HG03066 (cell line): ENCODE data around the gene FAM25G.
"Not testable (repeated sequence)": the region's sequence is repeated elsewhere in the genome, so short reads cannot be mapped to it uniquely, and the experiment has no call there.

ENCODE experiments used
- ATAC-seq: cut with Tn5 transposase; IDR thresholded peaks from one replicate; pipeline ENCODE4 v1.9.1; 2021; ENCODE audit warnings: low read depth; ENCODE audit not compliant: unreplicated experiment

The FAM25G gene

GRCh38 chr10:47467458-47467857 lies 24.0 kb downstream of the FAM25G start:
- ATAC-seq = not testable (repeated sequence)

- not testable (repeated sequence) for ATAC-seq
These were observed 26.1 kb downstream of the FAM25G start for GRCh38 chr10:47465216-47465917.

GRCh38 chr10:47462577-47463358 lies 28.7 kb downstream of the FAM25G start:
- ATAC-seq = not testable (repeated sequence)

- not testable (repeated sequence) for ATAC-seq
These were observed 30.2 kb downstream of the FAM25G start for GRCh38 chr10:47461261-47461687.

- ATAC-seq = no peak
These were observed 32.9 kb downstream of the FAM25G start for GRCh38 chr10:47458466-47459154.

- no peak for ATAC-seq
These were observed 33.7 kb downstream of the FAM25G start for GRCh38 chr10:47457826-47458225.

- ATAC-seq = no peak
These were observed 34.0 kb downstream of the FAM25G start for GRCh38 chr10:47457528-47457820.

GRCh38 chr10:47456794-47457527 lies 34.5 kb downstream of the FAM25G start:
- no peak for ATAC-seq

- no peak for ATAC-seq
These were observed 35.3 kb downstream of the FAM25G start for GRCh38 chr10:47456079-47456785.

- not testable (repeated sequence) for ATAC-seq
These were observed 36.0 kb downstream of the FAM25G start for GRCh38 chr10:47455350-47456078.

GRCh38 chr10:47454780-47455058 lies 36.8 kb downstream of the FAM25G start:
- ATAC-seq = no peak

- ATAC-seq = no peak
These were observed 37.3 kb downstream of the FAM25G start for GRCh38 chr10:47454008-47454779.

GRCh38 chr10:47453141-47454007 lies 38.1 kb downstream of the FAM25G start:
- no peak for ATAC-seq

GRCh38 chr10:47452495-47453140 lies 38.9 kb downstream of the FAM25G start:
- no peak for ATAC-seq

GRCh38 chr10:47451998-47452494 lies 39.5 kb downstream of the FAM25G start:
- no peak for ATAC-seq

GRCh38 chr10:47451273-47451997 lies 40.1 kb downstream of the FAM25G start:
- ATAC-seq = no peak

- no peak for ATAC-seq
These were observed 41.1 kb downstream of the FAM25G start for GRCh38 chr10:47450442-47450841.
